GM23248 (cell line): ENCODE measurements around the gene SMU1.

ENCODE experiments used
- EZH2 ChIP-seq: fragments of 200-600 bp; sonication (generic); IDR thresholded peaks from 2 replicates; pipeline ENCODE4 v1.6.1; 2018; ENCODE audit warnings: antibody characterized with exemption, mild to moderate bottlenecking; ENCODE audit not compliant: insufficient read depth, poor library complexity, severe bottlenecking
- EZH2phosphoT487 ChIP-seq: fragments of 200-600 bp; sonication (generic); IDR thresholded peaks from 2 replicates; pipeline ENCODE4 v1.6.1; 2018; ENCODE audit warnings: antibody characterized with exemption, moderate library complexity, mild to moderate bottlenecking, low read depth; ENCODE audit not compliant: insufficient read depth

DNA sequence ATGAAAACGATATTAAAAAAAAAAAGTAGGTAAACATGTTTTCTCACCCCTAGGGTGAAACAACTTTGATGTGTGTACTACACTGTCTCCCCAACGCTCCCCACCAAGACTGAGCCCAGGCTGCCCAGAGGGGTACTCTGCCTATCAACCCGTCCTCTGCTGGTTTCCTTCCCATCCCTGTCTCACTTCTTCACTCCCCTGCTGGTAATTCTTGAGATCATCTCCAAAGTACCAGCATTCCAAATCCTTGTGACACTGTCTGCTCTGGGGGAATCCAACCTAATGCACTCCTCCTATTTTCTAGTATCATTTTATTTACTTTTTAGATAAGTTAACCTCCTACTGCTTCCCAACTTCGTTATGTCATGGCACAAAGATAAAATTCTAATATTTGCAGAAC lies 68.7 kb downstream of the SMU1 start:
- TF ChIP-seq EZH2 (no peak), EZH2phosphoT487 (no peak)
